ENCODE data around the gene FNDC8. TPM values are rescaled to one million over a fixed set of nuclear protein-coding genes. Genes with fewer than 3 reads are reported as not detected.

Gene FNDC8
- total RNA-seq, 3 donors from 2014 or later (not counting 1 experiment from before 2014, with no cell fraction given) = not detected

- H3K27me3 Mint-ChIP-seq (ENCODE audit: low read depth in 2 of 2) = no peaks in the 10 kb centered on the region
- peak overlapping the region; percentile 95 for H3K27ac ChIP-seq (ENCODE audit: low read length)
- peaks cover 25% of the 10 kb centered on the region for H3K4me1 ChIP-seq (ENCODE audit: control insufficient read depth, insufficient read depth, low read length)
- no peaks in the 10 kb centered on the region for H3K36me3 ChIP-seq (ENCODE audit: control insufficient read depth, insufficient read depth, low read length)
- H3K27ac Mint-ChIP-seq = peak overlapping the region; percentile 95 to 97
- intact Hi-C loops (cut with micrococcal nuclease) = loop anchor here (1.0 to 5.0 kb wide), 4 partner anchors 25 to 106 kb away; partner anchors contain the start of genes LIG3, RAD51D and RFFL
- H3K9me3 Mint-ChIP-seq = no peaks in the 10 kb centered on the region
- WGBS (ENCODE audit: insufficient coverage) = 0% methylated on average over 8 of the region's 9 CpGs
- peak overlapping the region; percentile 89 for H3K4me3 Mint-ChIP-seq
- no peaks in the 10 kb centered on the region for H3K36me3 Mint-ChIP-seq
- DNase-seq (peak; percentile 20 to 69), ATAC-seq (no peak)
- H3K27me3 ChIP-seq (ENCODE audit: control insufficient read depth, insufficient read depth, low read length) = no peaks in the 10 kb centered on the region
- H3K4me1 Mint-ChIP-seq = peaks cover 35% of the 10 kb centered on the region in 2 donors
- peak overlapping the region; percentile 72 for H3K4me3 ChIP-seq (ENCODE audit: low read length)
- no peak for TF ChIP-seq CTCF (IDR thresholded peaks at IDR 0.05)
- H3K9me3 ChIP-seq (ENCODE audit: control insufficient read depth, insufficient read depth, low read length) = no peaks in the 10 kb centered on the region
Measured at GRCh38 chr17:35087731-35088355, 33.6 kb upstream of the FNDC8 start.

GRCh38 chr17:35088356-35088880, 33.0 kb upstream of the FNDC8 start:
- peaks cover 29% of the 10 kb centered on the region in 2 donors for H3K4me1 Mint-ChIP-seq
- no peak for TF ChIP-seq CTCF (IDR thresholded peaks at IDR 0.05)
- intact Hi-C loops (cut with micrococcal nuclease) = loop anchor here (1.0 to 5.0 kb wide), 4 partner anchors 25 to 106 kb away; partner anchors contain the start of genes LIG3, RAD51D and RFFL

GRCh38 chr17:35088881-35089585, 32.4 kb upstream of the FNDC8 start:
- no peaks in the 10 kb centered on the region for H3K36me3 Mint-ChIP-seq
- H3K9me3 Mint-ChIP-seq = no peaks in the 10 kb centered on the region
- ATAC-seq (peak; percentile 79 to 95 (median 82)), DNase-seq (peak; percentile 90 to 95)
- peak overlapping the region; percentile 95 to 97 for H3K27ac Mint-ChIP-seq
- peak overlapping the region; percentile 89 for H3K4me3 Mint-ChIP-seq
- H3K27me3 Mint-ChIP-seq (ENCODE audit: low read depth in 2 of 2) = no peaks in the 10 kb centered on the region
- Histone ChIP-seq H3K27ac (ENCODE audit: low read length) (peak overlapping the region; percentile 95), H3K4me1 (ENCODE audit: control insufficient read depth, insufficient read depth, low read length) (peaks cover 25% of the 10 kb centered on the region), H3K27me3 (ENCODE audit: control insufficient read depth, insufficient read depth, low read length) (no peaks in the 10 kb centered on the region), H3K4me3 (ENCODE audit: low read length) (peak overlapping the region; percentile 72), H3K36me3 (ENCODE audit: control insufficient read depth, insufficient read depth, low read length) (no peaks in the 10 kb centered on the region), H3K9me3 (ENCODE audit: control insufficient read depth, insufficient read depth, low read length) (no peaks in the 10 kb centered on the region)
- under 1% methylated on average over 76 of the region's 80 CpGs for WGBS (ENCODE audit: insufficient coverage)
- TF ChIP-seq CTCF (IDR thresholded peaks at IDR 0.05) = peak; percentile 78
- intact Hi-C loops (cut with micrococcal nuclease) = loop anchor here (1.0 to 5.0 kb wide), 7 partner anchors 26 to 128 kb away; partner anchors contain the start of genes CCT6B, LIG3, RAD51D and RFFL
- H3K4me1 Mint-ChIP-seq = peaks cover 27 to 29% of the 10 kb centered on the region in 2 donors

More at GRCh38 chr17:35088356-35088880, 33.0 kb upstream of the FNDC8 start:
- peak overlapping the region; percentile 89 for H3K4me3 Mint-ChIP-seq
- peak overlapping the region; percentile 72 for H3K4me3 ChIP-seq (ENCODE audit: low read length)
- H3K27me3 ChIP-seq (ENCODE audit: control insufficient read depth, insufficient read depth, low read length) = no peaks in the 10 kb centered on the region
- H3K9me3 Mint-ChIP-seq = no peaks in the 10 kb centered on the region
- 0% methylated on average over 26 of the region's 26 CpGs for WGBS (ENCODE audit: insufficient coverage)
- peak overlapping the region; percentile 95 to 97 for H3K27ac Mint-ChIP-seq
- peak overlapping the region; percentile 95 for H3K27ac ChIP-seq (ENCODE audit: low read length)
- no peaks in the 10 kb centered on the region for H3K36me3 Mint-ChIP-seq
- peak in 1 of 3 donors; percentile 5 for ATAC-seq
- H3K9me3 ChIP-seq (ENCODE audit: control insufficient read depth, insufficient read depth, low read length) = no peaks in the 10 kb centered on the region
- no peaks in the 10 kb centered on the region for H3K36me3 ChIP-seq (ENCODE audit: control insufficient read depth, insufficient read depth, low read length)
- peak in 1 of 2 donors; percentile 40 for DNase-seq
- H3K27me3 Mint-ChIP-seq (ENCODE audit: low read depth in 2 of 2) = no peaks in the 10 kb centered on the region
- peaks cover 25% of the 10 kb centered on the region for H3K4me1 ChIP-seq (ENCODE audit: control insufficient read depth, insufficient read depth, low read length)
